ENCODE data around the gene ZNF500. TPM values are rescaled to one million over a fixed set of nuclear protein-coding genes. Genes with fewer than 3 reads are reported as not detected.

The ZNF500 gene
- total and polyA plus RNA-seq, 10 of the 15 experiments (the other 5 are each of a cell fraction or from before 2014, with no cell fraction given): 0.99 to 13.1 (median 5.5) TPM

GRCh38 chr16:4734063-4734729 lies 32.8 kb downstream of the ZNF500 start, which contains the start of the genes ANKS3 and DNAAF8:
ANKS3 (minus strand) TSS chr16:4734271; CDS start chr16:4730149, 4,122 bp downstream.
DNAAF8 (plus strand) TSS chr16:4734537; CDS start chr16:4736515, 1,978 bp downstream.
- peak; percentile 65 for FAIRE-seq
- Histone ChIP-seq H3K9ac (ENCODE audit: control insufficient read depth, insufficient read depth, low read length) (peak within 1 kb of the TSS; percentile 92), H3K9me3 (replicated peaks; ENCODE audit: control insufficient read depth, insufficient read depth, low read length) (no peaks in the 10 kb centered on the region), H2AFZ (ENCODE audit: control insufficient read depth, low read depth, low read length) (peak within 1 kb of the TSS; percentile 99), H3K4me1 (ENCODE audit: control insufficient read depth, insufficient read depth, low read length) (peaks cover 2% of the 10 kb centered on the region; the same call in 1 of the 2 replicates), H3K27ac (ENCODE audit: control insufficient read depth, insufficient read depth) (peak within 1 kb of the TSS; percentile 73), H3K4me3 (peak within 1 kb of the TSS; percentile 87), H4K20me1 (ENCODE audit: control insufficient read depth, insufficient read depth) (no peaks in the 10 kb centered on the region), H3K4me2 (ENCODE audit: control insufficient read depth, insufficient read depth) (peak within 1 kb of the TSS; percentile 100), H3K79me2 (ENCODE audit: control insufficient read depth, insufficient read depth, low read length) (peaks cover 13% of the 10 kb centered on the region), H3K36me3 (ENCODE audit: control insufficient read depth in 2 of 2, insufficient read depth in 2 of 2, low read length in 1 of 2) (no peaks in the 10 kb centered on the region; a peak in 1 of 4 replicates), H3K27me3 (replicated peaks in 1 of 2; ENCODE audit: control insufficient read depth in 2 of 2, insufficient read depth in 2 of 2, low read length in 1 of 2) (no peaks in the 10 kb centered on the region)
- ChIA-PET SMC1A (ENCODE audit: uncharacterized antibody, unreplicated experiment) (interaction anchor here (0.8 to 2.3 kb wide), 10 partner anchors 13 to 117 kb away, joined by 3 to 15 read pairs (median 4); partner anchors contain the start of genes MGRN1, ROGDI and ZNF500), CTCF (interaction anchor here (0.6 to 2.7 kb wide), 15 partner anchors 9 to 478 kb away, joined by 3 to 11 read pairs (median 3); partner anchors contain the start of gene ROGDI), POLR2A (interaction anchor here (0.6 to 2.0 kb wide), 13 partner anchors 13 to 118 kb away, joined by 3 to 15 read pairs (median 4); partner anchors contain the start of genes MGRN1, NUDT16L1 and ROGDI), RAD21 (ENCODE audit: unreplicated experiment) (interaction anchor here (0.7 to 2.7 kb wide), 12 partner anchors 13 to 185 kb away, joined by 3 to 18 read pairs (median 6); partner anchors contain the start of genes GLYR1, MGRN1, NUDT16L1 and ROGDI)
- no TSS peak for BruUV-seq (replicated peaks)
- DNase-seq (ENCODE audit: low read depth, low spot score): peak; percentile 59
- intact Hi-C loops (cut with micrococcal nuclease; ENCODE audit: unreplicated experiment): loop anchor here (2.0 kb wide), 2 partner anchors 35 to 69 kb away; partner anchors contain the start of gene ROGDI
- WGBS (ENCODE audit: insufficient coverage, insufficient replicate concordance, low lambda C conversion rate, missing lambda C conversion rate): 1% methylated on average over 65 of the region's 70 CpGs
- in situ Hi-C loops (cut with MboI): no loop called here
- ATAC-seq: peak; percentile 92
- TF ChIP-seq ATF7 (IDR thresholded peaks at IDR 0.05; ENCODE audit: low read depth) (no peak), POLR2AphosphoS5 (IDR thresholded peaks at IDR 0.05; ENCODE audit: low read length) (peak; percentile 55; the same call in 1 of the 2 replicates), FOS (IDR thresholded peaks at IDR 0.05; ENCODE audit: borderline replicate concordance, extremely low read depth, insufficient read length) (peak; percentile 18), IKZF1 (conservative IDR thresholded peaks at IDR 0.05) (peak; percentile 87), LARP7 (IDR thresholded peaks at IDR 0.05) (peak; percentile 86), ZNF687 (IDR thresholded peaks at IDR 0.05) (peak; percentile 93), ZBTB33 (IDR thresholded peaks at IDR 0.05) (no peak), DPF2 (IDR thresholded peaks at IDR 0.05) (peak; percentile 84), HCFC1 (IDR thresholded peaks at IDR 0.05; ENCODE audit: low read length) (peak; percentile 59), SIN3A (IDR thresholded peaks at IDR 0.05; ENCODE audit: low read depth, low read length) (no peak; the same call in 1 of the 2 replicates), STAT3 (IDR thresholded peaks at IDR 0.05; ENCODE audit: low read depth, low read length) (no peak), WRNIP1 (IDR thresholded peaks at IDR 0.05; ENCODE audit: borderline replicate concordance, low read depth, low read length) (no peak), ZSCAN29 (IDR thresholded peaks at IDR 0.05) (no peak), MYC (IDR thresholded peaks at IDR 0.05; ENCODE audit: insufficient read depth, insufficient read length, insufficient replicate concordance, low read length, severe bottlenecking) (no peak), USF2 (IDR thresholded peaks at IDR 0.05; ENCODE audit: borderline replicate concordance, low read depth, low read length) (no peak)
